Uterus (tissue), 4 donors: Measurements from ENCODE around the gene ZNF668. TPM values are rescaled to one million over a fixed set of nuclear protein-coding genes. Genes with fewer than 3 reads are reported as not detected.
A peak's percentile ranks its signal among the peaks of the same experiment; 100 is the strongest.

Experiments used
- DNase-seq, 2 donors: peaks; one replicate each; pipeline ENCODE4 v3.0.0-alpha.2; 2019 to 2020
- H3K27ac ChIP-seq, 2 donors: fragments of 200-600 bp; sonication (generic); 1 replicate in 1 of 2; 2 replicates in 1 of 2; pipeline ENCODE4 v1.5.1; 2016 to 2018
- H3K27me3 ChIP-seq, 2 donors: fragments of 200-600 bp; sonication (generic); one replicate each; pipeline ENCODE4 v1.5.1; 2018 to 2019; ENCODE audit warnings: control low read depth in 1 of 2
- H3K36me3 ChIP-seq, 2 donors: fragments of 200-600 bp; sonication (generic); one replicate each; pipeline ENCODE4 v1.5.1; 2019; ENCODE audit warnings: control low read depth in 1 of 2
- H3K4me1 ChIP-seq, 2 donors: fragments of 200-600 bp; sonication (generic); one replicate each; pipeline ENCODE4 v1.5.1; 2018 to 2019; ENCODE audit warnings: control low read depth in 1 of 2
- H3K4me3 ChIP-seq, 2 donors: fragments of 200-600 bp; sonication (generic); 1 replicate in 1 of 2; 2 replicates in 1 of 2; pipeline ENCODE4 v1.5.1; 2018 to 2019; ENCODE audit warnings: mild to moderate bottlenecking in 1 of 2
- H3K9me3 ChIP-seq, 2 donors: fragments of 200-600 bp; sonication (generic); one replicate each; pipeline ENCODE4 v1.5.1; 2019; ENCODE audit warnings: control low read depth in 1 of 2
- CTCF ChIP-seq, 4 experiments: fragments of 200-600 bp in 2 of 4; fragments of 450-650 bp in 2 of 4; sonication (generic) in 2 of 4; IDR thresholded peaks; one replicate each; pipeline ENCODE4 v1.5.1; 2016 to 2019; ENCODE audit warnings: antibody characterized with exemption in 4 of 4, mild to moderate bottlenecking in 2 of 4, moderate library complexity in 1 of 4
- POLR2A ChIP-seq, 2 donors: fragments of 450-650 bp; IDR thresholded peaks; one replicate each; pipeline ENCODE4 v1.6.1; 2016; ENCODE audit warnings: antibody characterized with exemption in 2 of 2, mild to moderate bottlenecking in 1 of 2, moderate library complexity in 1 of 2
- intact Hi-C: fragments of 100-400 bp; cut with DNase I; formaldehyde crosslinking; loops from one replicate; pipeline ENCODE4 v1.15.1; 2023; ENCODE audit warnings: low total_unique reads
- total RNA-seq, 4 donors: library from RNA; depleted of rRNA in 3 of 4; stranded (reverse); fragments of >200 nt in 3 of 4; gene quantifications; one replicate each; pipeline versions ENCODE4 v1.1.0 to v1.2.4, GENCODE V29; 2014 to 2023
- donor health status: DM: yes; HTN: yes; CAD: no.

The ZNF668 gene
- total RNA-seq, 4 donors from 2014 or later: 4.4 to 20.6 (median 6.4) TPM

- H3K27ac ChIP-seq: no peak overlapping the region
- no peak for DNase-seq
- no peak overlapping the region for H3K4me3 ChIP-seq
- TF ChIP-seq CTCF (IDR thresholded peaks at IDR 0.05) (no peak), POLR2A (IDR thresholded peaks at IDR 0.05) (no peak)
- intact Hi-C loops: no loop called here
- no peaks in the 10 kb centered on the region for H3K36me3 ChIP-seq
- H3K9me3 ChIP-seq: no peaks in the 10 kb centered on the region
- no peaks in the 10 kb centered on the region for H3K27me3 ChIP-seq
- peaks cover 0 to 5% of the 10 kb centered on the region in 2 donors for H3K4me1 ChIP-seq
Measured at GRCh38 chr16:31077024-31077423, 3.0 kb upstream of the ZNF668 start.

- Histone ChIP-seq H3K36me3 (no peaks in the 10 kb centered on the region), H3K4me3 (no peak overlapping the region), H3K9me3 (no peaks in the 10 kb centered on the region), H3K4me1 (peaks cover 0 to 10% of the 10 kb centered on the region in 2 donors), H3K27me3 (no peaks in the 10 kb centered on the region), H3K27ac (no peak overlapping the region)
- intact Hi-C loops: no loop called here
- TF ChIP-seq CTCF (IDR thresholded peaks at IDR 0.05) (no peak), POLR2A (IDR thresholded peaks at IDR 0.05) (no peak)
- DNase-seq: no peak
Measured at GRCh38 chr16:31076319-31076718, 2.3 kb upstream of the ZNF668 start.

- no peaks in the 10 kb centered on the region for H3K27me3 ChIP-seq
- peak overlapping the region; percentile 67 to 73 for H3K4me3 ChIP-seq
- H3K9me3 ChIP-seq: no peaks in the 10 kb centered on the region
- TF ChIP-seq CTCF (IDR thresholded peaks at IDR 0.05): no peak
- no peak for TF ChIP-seq POLR2A (IDR thresholded peaks at IDR 0.05)
- peaks cover 0 to 10% of the 10 kb centered on the region in 2 donors for H3K4me1 ChIP-seq
- DNase-seq: no peak
- intact Hi-C loops: no loop called here
- H3K27ac ChIP-seq: peak overlapping the region; percentile 92 to 93
- H3K36me3 ChIP-seq: no peaks in the 10 kb centered on the region
Measured at GRCh38 chr16:31074814-31075183, 759 bp upstream of the ZNF668 start.

- peak overlapping the region; percentile 67 to 73 for H3K4me3 ChIP-seq
- H3K9me3 ChIP-seq: no peaks in the 10 kb centered on the region
- H3K36me3 ChIP-seq: no peaks in the 10 kb centered on the region
- peak in 2 of 4 experiments; percentile 9 to 23 for TF ChIP-seq CTCF (IDR thresholded peaks at IDR 0.05)
- peak; percentile 17 to 29 for TF ChIP-seq POLR2A (IDR thresholded peaks at IDR 0.05)
- intact Hi-C loops: no loop called here
- H3K27me3 ChIP-seq: no peaks in the 10 kb centered on the region
- peak overlapping the region; percentile 92 to 93 for H3K27ac ChIP-seq
- H3K4me1 ChIP-seq: peaks cover 0 to 10% of the 10 kb centered on the region in 2 donors
- DNase-seq: peak; percentile 87 to 90
Measured at GRCh38 chr16:31073142-31073969, 684 bp downstream of the ZNF668 start.

GRCh38 chr16:31072540-31073141, 1.4 kb downstream of the ZNF668 start:
- intact Hi-C loops: no loop called here
- no peak for TF ChIP-seq CTCF (IDR thresholded peaks at IDR 0.05)
- no peak for TF ChIP-seq POLR2A (IDR thresholded peaks at IDR 0.05)
- no peaks in the 10 kb centered on the region for H3K9me3 ChIP-seq
- peak overlapping the region; percentile 92 to 93 for H3K27ac ChIP-seq
- H3K4me3 ChIP-seq: peak overlapping the region; percentile 67 to 73
- H3K4me1 ChIP-seq: peaks cover 0 to 10% of the 10 kb centered on the region in 2 donors
- H3K36me3 ChIP-seq: no peaks in the 10 kb centered on the region
- DNase-seq: no peak
- no peaks in the 10 kb centered on the region for H3K27me3 ChIP-seq
